Subcutaneous abdominal adipose tissue (tissue), 5 donors: ENCODE data around the gene IFNL2.

ENCODE experiments used
- H3K27ac ChIP-seq: one replicate; pipeline ENCODE4 v1.7.0; 2013; ENCODE audit warnings: low read depth, mild to moderate bottlenecking, inconsistent platforms, low read length, moderate library complexity
- H3K27me3 ChIP-seq, 5 donors: one replicate each; pipeline ENCODE4 v1.7.0; 2013; ENCODE audit warnings: low read length in 5 of 5, inconsistent platforms in 1 of 5; ENCODE audit not compliant: control insufficient read depth in 5 of 5, insufficient read depth in 4 of 5
- H3K36me3 ChIP-seq, 5 donors: one replicate each; pipeline ENCODE4 v1.7.0; 2013; ENCODE audit warnings: low read length in 5 of 5; ENCODE audit not compliant: control insufficient read depth in 5 of 5, insufficient read depth in 5 of 5
- H3K4me1 ChIP-seq, 5 donors: one replicate each; pipeline ENCODE4 v1.7.0; 2013; ENCODE audit warnings: low read length in 5 of 5, mild to moderate bottlenecking in 3 of 5, moderate library complexity in 1 of 5; ENCODE audit not compliant: control insufficient read depth in 5 of 5, insufficient read depth in 5 of 5
- H3K4me3 ChIP-seq, 5 donors: one replicate each; pipeline ENCODE4 v1.7.0; 2013; ENCODE audit warnings: low read length in 5 of 5, low read depth in 1 of 5
- H3K9ac ChIP-seq, 5 donors: one replicate each; pipeline ENCODE4 v1.7.0; 2013; ENCODE audit warnings: low read length in 5 of 5, mild to moderate bottlenecking in 4 of 5, moderate library complexity in 3 of 5
- H3K9me3 ChIP-seq, 5 donors: one replicate each; pipeline ENCODE4 v1.7.0; 2013; ENCODE audit warnings: low read length in 5 of 5; ENCODE audit not compliant: control insufficient read depth in 5 of 5
- donor health status: healthy.
- donor health status: healthy.
- donor health status: healthy.
- donor health status: healthy.
- donor health status: healthy.

IFNL2 gene

DNA sequence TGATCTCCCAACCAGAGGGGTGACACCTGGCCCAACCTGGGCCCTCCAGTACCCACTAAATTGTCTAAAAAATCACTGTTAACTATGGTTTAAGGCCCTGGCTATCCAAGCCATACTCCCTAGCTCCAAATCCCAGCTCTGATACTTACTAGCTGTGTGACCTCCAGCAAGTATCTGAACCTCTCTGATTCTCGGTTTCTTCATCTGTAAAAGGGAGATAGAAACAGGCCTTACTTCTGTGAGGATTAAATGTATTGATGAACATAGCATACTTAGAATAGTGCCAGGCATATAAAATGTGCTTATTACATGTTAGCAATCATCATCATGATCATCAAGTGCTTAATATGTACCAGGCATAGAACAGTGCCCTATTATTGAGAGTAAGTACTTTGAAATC is 47.7 kb downstream of the IFNL2 start:
- Histone ChIP-seq H3K27me3 (no peaks in the 10 kb centered on the region), H3K27ac (no peak overlapping the region), H3K9ac (no peak overlapping the region)

DNA sequence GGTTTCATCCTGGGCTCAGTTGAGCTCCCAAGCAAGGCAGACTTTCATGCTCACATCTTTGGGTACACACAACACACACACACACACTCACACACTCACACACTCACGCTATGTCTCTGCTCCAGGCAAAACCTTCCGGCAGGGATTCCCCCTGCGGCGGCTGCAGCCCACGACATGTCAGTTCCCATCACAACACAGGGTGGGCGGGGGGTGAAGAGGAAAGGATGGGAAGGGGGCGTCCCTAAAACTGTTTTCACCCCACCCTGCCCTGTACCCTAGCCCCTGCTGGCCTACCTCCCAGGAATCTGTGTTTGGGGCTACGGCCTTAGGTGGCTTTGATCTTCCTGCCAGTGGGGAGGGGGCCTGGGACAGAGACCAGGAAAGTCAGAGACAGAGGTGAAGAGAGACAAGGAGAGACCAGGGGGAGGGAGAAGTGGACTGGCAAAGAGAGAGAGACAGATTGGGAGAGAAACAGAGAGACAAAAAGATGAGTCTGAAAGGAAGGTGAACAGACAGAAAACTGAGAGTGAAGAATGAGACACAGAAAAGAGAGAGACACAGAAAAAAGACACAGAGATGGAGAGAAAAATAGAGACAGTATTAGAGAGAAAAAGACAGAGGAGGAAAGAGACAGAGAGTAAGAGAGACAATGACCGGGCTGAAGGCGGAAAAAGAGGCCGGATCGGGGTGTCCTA is 48.6 kb downstream of the IFNL2 start:
- no peaks in the 10 kb centered on the region for H3K9me3 ChIP-seq
- peaks cover 0 to 31% (median 15%) of the 10 kb centered on the region in 5 donors for H3K36me3 ChIP-seq
- no peak overlapping the region for H3K4me3 ChIP-seq
- no peak overlapping the region for H3K9ac ChIP-seq
- no peaks in the 10 kb centered on the region for H3K27me3 ChIP-seq
- no peak overlapping the region for H3K27ac ChIP-seq
- H3K4me1 ChIP-seq: peaks cover 0 to 13% (median 7%) of the 10 kb centered on the region in 5 donors

More for the DNA sequence above, 47.7 kb downstream of the IFNL2 start:
- H3K4me3 ChIP-seq: no peak overlapping the region
- no peaks in the 10 kb centered on the region for H3K9me3 ChIP-seq
- peaks cover 0 to 12% (median 7%) of the 10 kb centered on the region in 5 donors for H3K4me1 ChIP-seq
- peaks cover 0 to 34% (median 15%) of the 10 kb centered on the region in 5 donors for H3K36me3 ChIP-seq

DNA sequence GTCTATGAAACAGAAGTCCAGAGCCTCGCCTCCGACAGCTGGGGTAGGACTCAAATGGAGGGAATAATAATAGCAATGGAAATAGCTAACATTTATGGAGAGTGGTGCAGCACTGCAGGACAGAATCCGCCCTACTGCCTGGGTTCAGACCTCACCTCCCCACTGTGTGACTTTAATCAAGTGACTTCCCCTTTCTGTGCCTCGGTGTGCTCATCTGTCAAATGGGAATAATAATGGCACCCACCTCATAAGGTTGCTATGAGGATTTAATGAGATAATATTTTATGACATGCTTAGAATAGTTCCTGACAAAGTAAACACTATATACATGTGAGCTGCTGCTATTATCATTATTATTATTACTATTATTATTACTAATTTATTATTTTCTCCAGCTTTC is 49.3 kb downstream of the IFNL2 start:
- H3K9me3 ChIP-seq: no peaks in the 10 kb centered on the region
- H3K27me3 ChIP-seq: no peaks in the 10 kb centered on the region
- H3K36me3 ChIP-seq: peaks cover 0 to 26% (median 15%) of the 10 kb centered on the region in 5 donors
- no peak overlapping the region for H3K27ac ChIP-seq
- H3K4me3 ChIP-seq: no peak overlapping the region
- H3K9ac ChIP-seq: no peak overlapping the region
- peaks cover 0 to 13% (median 7%) of the 10 kb centered on the region in 5 donors for H3K4me1 ChIP-seq

DNA sequence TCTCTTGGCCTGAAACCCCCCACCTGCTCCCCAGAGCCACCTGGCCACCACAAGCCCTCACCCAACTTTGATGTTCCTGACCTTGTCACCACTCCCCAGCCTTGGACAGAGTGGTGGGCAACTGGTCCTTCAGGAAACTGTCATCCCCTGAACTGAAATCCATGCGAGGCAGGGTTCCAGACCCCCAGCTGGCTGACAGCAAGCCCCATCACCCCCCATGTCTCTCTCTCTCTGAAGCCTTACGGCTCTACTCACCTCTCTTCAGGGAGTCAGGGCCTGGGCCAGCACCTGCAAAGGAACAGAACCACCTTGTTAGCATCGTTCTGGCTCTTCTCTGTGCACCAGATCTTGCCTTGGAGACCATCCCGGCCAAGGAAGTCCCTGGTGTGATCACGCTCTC is 49.9 kb downstream of the IFNL2 start:
- H3K9ac ChIP-seq: no peak overlapping the region
- no peaks in the 10 kb centered on the region for H3K27me3 ChIP-seq
- H3K27ac ChIP-seq: no peak overlapping the region

GRCh38 chr19:39318690-39319089 is 50.5 kb downstream of the IFNL2 start:
- H3K9me3 ChIP-seq: no peaks in the 10 kb centered on the region
- H3K9ac ChIP-seq: no peak overlapping the region
- H3K27ac ChIP-seq: no peak overlapping the region
- peaks cover 0 to 17% (median 13%) of the 10 kb centered on the region in 5 donors for H3K36me3 ChIP-seq
- H3K4me1 ChIP-seq: peaks cover 0 to 13% (median 7%) of the 10 kb centered on the region in 5 donors
- H3K27me3 ChIP-seq: no peaks in the 10 kb centered on the region
- no peak overlapping the region for H3K4me3 ChIP-seq

More for the DNA sequence above, 49.9 kb downstream of the IFNL2 start:
- Histone ChIP-seq H3K36me3 (peaks cover 0 to 23% (median 15%) of the 10 kb centered on the region in 5 donors), H3K9me3 (no peaks in the 10 kb centered on the region), H3K4me1 (peaks cover 0 to 13% (median 7%) of the 10 kb centered on the region in 5 donors), H3K4me3 (no peak overlapping the region)

DNA sequence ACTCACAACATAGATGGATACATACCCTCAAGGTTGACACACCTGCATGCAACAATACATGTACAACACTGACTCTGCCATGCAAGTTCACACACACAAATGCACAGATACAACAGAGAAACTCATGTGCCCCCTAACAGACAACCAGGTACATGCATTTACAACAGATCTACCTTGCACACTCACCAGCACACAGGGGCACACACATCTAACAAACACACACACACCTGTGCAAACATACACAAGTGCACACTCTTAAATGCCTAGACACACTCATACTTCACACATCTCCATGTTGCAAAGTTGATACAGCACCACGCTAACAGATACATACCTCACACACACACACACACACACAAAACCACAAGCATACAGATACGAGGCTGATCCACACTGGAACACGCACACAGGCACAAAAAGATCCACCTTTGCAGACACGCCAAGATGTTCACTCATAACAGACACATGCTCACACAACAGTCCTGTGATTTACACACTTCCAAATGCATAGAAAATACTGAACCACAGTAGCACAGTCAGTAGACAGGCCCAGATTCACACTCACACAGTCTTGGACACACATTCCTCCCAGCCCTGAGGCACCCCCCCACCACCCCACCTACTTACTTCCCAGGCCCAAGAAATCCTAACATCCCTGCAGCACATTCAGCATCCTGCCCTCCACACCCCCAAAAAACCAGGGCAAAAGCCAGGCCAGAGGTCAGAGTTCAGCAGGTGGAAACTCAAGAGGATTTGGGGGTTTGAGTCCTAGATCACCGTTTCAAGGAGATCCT is 51.1 kb downstream of the IFNL2 start:
- Histone ChIP-seq H3K36me3 (peaks cover 0 to 11% (median 8%) of the 10 kb centered on the region in 5 donors), H3K4me3 (no peak overlapping the region), H3K27ac (no peak overlapping the region), H3K9ac (no peak overlapping the region), H3K27me3 (no peaks in the 10 kb centered on the region), H3K9me3 (no peaks in the 10 kb centered on the region), H3K4me1 (peaks cover 0 to 13% (median 7%) of the 10 kb centered on the region in 5 donors)
